H9 (cell line): ENCODE data around the gene LRCOL1. TPM values are rescaled to one million over a fixed set of nuclear protein-coding genes. Genes with fewer than 3 reads are reported as not detected.

Experiments used
- DNase-seq: peaks from one replicate; pipeline ENCODE4 v3.0.0-alpha.2; 2017
- H2AFZ ChIP-seq: one replicate; pipeline ENCODE4 v1.6.1; 2013; ENCODE audit warnings: mild to moderate bottlenecking, low read length, control low read depth, moderate library complexity
- H2AK5ac ChIP-seq: 2 replicates; pipeline ENCODE4 v1.6.1; 2013; ENCODE audit warnings: low read length, control low read depth, mixed read lengths; ENCODE audit not compliant: insufficient read length
- H2BK120ac ChIP-seq: one replicate; pipeline ENCODE4 v1.6.1; 2013; ENCODE audit warnings: low read depth, mild to moderate bottlenecking, low read length, control low read depth, inconsistent platforms; ENCODE audit not compliant: poor library complexity, severe bottlenecking
- H2BK12ac ChIP-seq: 2 replicates; pipeline ENCODE4 v1.6.1; 2013; ENCODE audit warnings: low read length, control low read depth, mixed read lengths, low read depth; ENCODE audit not compliant: insufficient read length
- H2BK15ac ChIP-seq: 2 replicates; pipeline ENCODE4 v1.6.1; 2013; ENCODE audit warnings: low read depth, low read length, control low read depth
- H2BK20ac ChIP-seq: one replicate; pipeline ENCODE4 v1.6.1; 2013; ENCODE audit warnings: low read depth, mild to moderate bottlenecking, low read length, control low read depth, inconsistent platforms; ENCODE audit not compliant: poor library complexity, severe bottlenecking
- H2BK5ac ChIP-seq: 2 replicates; pipeline ENCODE4 v1.6.1; 2013; ENCODE audit warnings: low read length, control low read depth, mixed read lengths; ENCODE audit not compliant: insufficient read length
- H3K14ac ChIP-seq: 2 replicates; pipeline ENCODE4 v1.6.1; 2013; ENCODE audit warnings: low read length, control low read depth; ENCODE audit not compliant: insufficient read depth
- H3K18ac ChIP-seq: 2 replicates; pipeline ENCODE4 v1.6.1; 2013; ENCODE audit warnings: low read depth, mild to moderate bottlenecking, mixed read lengths, low read length, control low read depth; ENCODE audit not compliant: insufficient read length
- H3K23ac ChIP-seq: 2 replicates; pipeline ENCODE4 v1.6.1; 2013; ENCODE audit warnings: low read length, control low read depth, mixed read lengths, low read depth; ENCODE audit not compliant: insufficient read length
- H3K23me2 ChIP-seq: 2 replicates; pipeline ENCODE4 v1.6.1; 2013; ENCODE audit warnings: low read depth, mild to moderate bottlenecking, mixed read lengths, low read length, control low read depth; ENCODE audit not compliant: insufficient read length, poor library complexity, severe bottlenecking
- H3K27ac ChIP-seq: 2 replicates; pipeline ENCODE4 v1.5.1; 2013; ENCODE audit warnings: low read length, control low read depth, mixed read lengths, low read depth; ENCODE audit not compliant: insufficient read length
- H3K27me3 ChIP-seq: 2 replicates; pipeline ENCODE4 v1.6.1; 2013; ENCODE audit warnings: low read length, control low read depth, inconsistent platforms; ENCODE audit not compliant: insufficient read depth
- H3K4ac ChIP-seq: 2 replicates; pipeline ENCODE4 v1.6.1; 2013; ENCODE audit warnings: low read depth, mild to moderate bottlenecking, control low read depth, inconsistent platforms, low read length, moderate library complexity
- H3K4me1 ChIP-seq: 2 replicates; pipeline ENCODE4 v1.6.1; 2013; ENCODE audit warnings: low read length, control low read depth, inconsistent platforms; ENCODE audit not compliant: insufficient read depth
- H3K4me2 ChIP-seq: 2 replicates; pipeline ENCODE4 v1.6.1; 2013; ENCODE audit warnings: low read length, control low read depth, mixed read lengths; ENCODE audit not compliant: insufficient read length, insufficient read depth
- H3K56ac ChIP-seq: 2 replicates; pipeline ENCODE4 v1.6.1; 2013; ENCODE audit warnings: low read depth, mild to moderate bottlenecking, mixed read lengths, low read length, control low read depth; ENCODE audit not compliant: insufficient read length
- H3K79me1 ChIP-seq: 2 replicates; pipeline ENCODE4 v1.6.1; 2013; ENCODE audit warnings: low read depth, mild to moderate bottlenecking, moderate library complexity, low read length, control low read depth, inconsistent platforms; ENCODE audit not compliant: insufficient read depth, poor library complexity, severe bottlenecking
- H3K79me2 ChIP-seq: 2 replicates; pipeline ENCODE4 v1.6.1; 2013; ENCODE audit warnings: low read length, control low read depth, inconsistent platforms; ENCODE audit not compliant: insufficient read depth
- H3K9ac ChIP-seq: 2 replicates; pipeline ENCODE4 v1.6.1; 2013; ENCODE audit warnings: low read length, control low read depth, mixed read lengths; ENCODE audit not compliant: insufficient read length; ENCODE audit errors: extremely low read depth
- H3K9me3 ChIP-seq: one replicate; pipeline ENCODE4 v1.6.1; 2013; ENCODE audit warnings: low read depth, low read length, inconsistent platforms; ENCODE audit not compliant: control insufficient read depth
- H3T11ph ChIP-seq: one replicate; pipeline ENCODE4 v1.6.1; 2013; ENCODE audit warnings: mild to moderate bottlenecking, low read length, control low read depth, inconsistent platforms
- H4K20me1 ChIP-seq: one replicate; pipeline ENCODE4 v1.6.1; 2013; ENCODE audit not compliant: control insufficient read depth, insufficient read length, insufficient read depth
- H4K5ac ChIP-seq: 2 replicates; pipeline ENCODE4 v1.6.1; 2013; ENCODE audit warnings: low read depth, mild to moderate bottlenecking, mixed read lengths, low read length, control low read depth; ENCODE audit not compliant: insufficient read length
- H4K8ac ChIP-seq: replicated peaks from 2 replicates; pipeline ENCODE4 v1.6.1; 2013; ENCODE audit warnings: low read length, control low read depth, mixed read lengths, low read depth; ENCODE audit not compliant: insufficient read length
- H4K91ac ChIP-seq: 2 replicates; pipeline ENCODE4 v1.6.1; 2013; ENCODE audit warnings: low read depth, mild to moderate bottlenecking, moderate library complexity, mixed read lengths, low read length, control low read depth; ENCODE audit not compliant: insufficient read length
- H3K27ac Mint-ChIP-seq, 3 experiments: 2 replicates in 2 of 3; 3 replicates in 1 of 3; pipeline ENCODE4 v1.8.0; 2020 to 2021; ENCODE audit warnings: mixed read lengths in 3 of 3, mild to moderate bottlenecking in 1 of 3, moderate library complexity in 1 of 3
- H3K27me3 Mint-ChIP-seq: 2 replicates; pipeline ENCODE4 v1.8.0; 2021; ENCODE audit warnings: low read depth, mild to moderate bottlenecking, moderate library complexity, mixed read lengths
- H3K36me3 Mint-ChIP-seq, 3 experiments: 2 replicates in 2 of 3; 3 replicates in 1 of 3; pipeline ENCODE4 v1.8.0; 2020 to 2021; ENCODE audit warnings: low read depth in 3 of 3, mixed read lengths in 3 of 3; ENCODE audit not compliant: insufficient read depth in 1 of 3
- H3K4me1 Mint-ChIP-seq, 2 experiments: 2 replicates each; pipeline ENCODE4 v1.8.0; 2020; ENCODE audit warnings: mixed read lengths in 2 of 2
- H3K4me3 Mint-ChIP-seq, 2 experiments: 2 replicates in 1 of 2; 3 replicates in 1 of 2; pipeline ENCODE4 v1.8.0; 2020 to 2021; ENCODE audit warnings: mild to moderate bottlenecking in 2 of 2, mixed read lengths in 2 of 2, moderate library complexity in 1 of 2
- H3K9me3 Mint-ChIP-seq, 2 experiments: 2 replicates in 1 of 2; 3 replicates in 1 of 2; pipeline ENCODE4 v1.8.0; 2020; ENCODE audit warnings: mild to moderate bottlenecking in 2 of 2, mixed read lengths in 2 of 2, moderate library complexity in 1 of 2
- CTCF ChIP-seq: fragments of 200-600 bp; sonication (generic); conservative IDR thresholded peaks from 3 replicates; pipeline ENCODE4 v1.8.0; 2021; ENCODE audit warnings: antibody characterized with exemption, mild to moderate bottlenecking
- WGBS: extraction: QIAGEN DNeasy Blood & Tissue Kit; methylation state at CpG from one replicate; pipeline ENCODE4 v1.1.7; 2013; ENCODE audit warnings: missing lambda C conversion rate, low lambda C conversion rate, mixed read lengths; ENCODE audit not compliant: insufficient read length; ENCODE audit errors: extremely low coverage; 5-methylcytosine and 5-hydroxymethylcytosine counted together
- total RNA-seq: library from RNA; stranded (reverse); gene quantifications from 2 replicates; pipeline ENCODE4 v1.2.1, GENCODE V29; 2021

LRCOL1 gene
- total RNA-seq, 1 experiment from 2014 or later, result not detected

DNA sequence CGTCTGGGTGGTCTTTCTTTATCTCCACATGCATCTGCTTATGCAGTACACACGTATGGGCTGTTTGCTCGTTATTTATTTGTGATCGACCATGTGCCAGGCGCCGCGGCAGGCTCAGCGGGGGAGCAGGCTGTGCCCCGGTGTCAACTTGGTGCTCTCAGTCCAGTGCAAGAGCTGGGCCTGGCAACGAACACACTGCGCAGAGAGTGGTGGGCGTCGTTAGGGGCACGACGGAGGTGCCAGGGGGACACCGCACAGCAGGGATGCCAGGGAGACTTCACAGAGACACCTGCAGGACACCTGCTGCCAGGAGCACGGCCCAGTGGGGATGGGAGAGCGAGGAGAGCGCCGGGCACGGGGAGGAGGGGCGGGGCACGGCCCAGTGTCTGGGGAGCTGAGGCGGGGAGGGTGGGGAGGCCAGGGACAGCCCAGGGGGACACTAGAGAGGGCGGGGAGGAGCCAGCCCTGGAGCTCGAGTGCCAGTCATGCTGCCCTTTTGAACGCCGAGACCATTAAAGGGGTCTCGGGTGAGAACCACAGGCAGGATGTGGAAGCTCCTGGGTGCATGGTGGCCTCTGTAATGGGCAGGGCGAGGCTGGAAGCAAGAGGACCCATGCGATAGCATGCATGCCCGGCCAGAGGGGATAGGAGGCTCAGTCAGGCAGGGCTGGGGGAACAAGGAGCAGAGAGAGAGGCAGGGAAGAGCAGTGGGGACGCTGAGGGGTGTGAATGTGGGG lies 652 bp upstream of the LRCOL1 start:
- Mint-ChIP-seq H3K9me3 (peaks cover 20 to 21% of the 10 kb centered on the region in 2 experiments), H3K4me3 (no peak overlapping the region), H3K27me3 (peaks cover 100% of the 10 kb centered on the region), H3K4me1 (no peaks in the 10 kb centered on the region), H3K36me3 (peaks cover 0 to 4% (median 3%) of the 10 kb centered on the region in 3 experiments; a peak in 3 of 7 replicates), H3K27ac (no peak overlapping the region)
- no peak overlapping the region for H3K4ac ChIP-seq
- no CpG with 5 or more reads among the region's 33 CpGs for WGBS
- no peak overlapping the region for H3K18ac ChIP-seq
- no peak for DNase-seq
- no peaks in the 10 kb centered on the region for H3K79me2 ChIP-seq
- H4K8ac ChIP-seq, result no peak overlapping the region
- H2BK15ac ChIP-seq, result no peak overlapping the region
- H3K14ac ChIP-seq, result no peak overlapping the region
- H2AFZ ChIP-seq, result no peak overlapping the region
- no peak overlapping the region for H2BK120ac ChIP-seq
- no peak overlapping the region for H4K5ac ChIP-seq
- no peak overlapping the region for H3K56ac ChIP-seq
- no peak overlapping the region for H2AK5ac ChIP-seq
- H3K27me3 ChIP-seq, result peaks cover 21% of the 10 kb centered on the region
- H3K4me2 ChIP-seq, result no peak overlapping the region
- no peaks in the 10 kb centered on the region for H4K20me1 ChIP-seq
- peaks cover 10% of the 10 kb centered on the region for H3K9me3 ChIP-seq
- no peaks in the 10 kb centered on the region for H3K79me1 ChIP-seq
- no peak overlapping the region for H2BK12ac ChIP-seq
- H3K9ac ChIP-seq, result no peak overlapping the region
- no peaks in the 10 kb centered on the region for H3K23me2 ChIP-seq
- no peak overlapping the region for H3K23ac ChIP-seq
- H3K4me1 ChIP-seq, result no peaks in the 10 kb centered on the region
- no peak overlapping the region for H2BK5ac ChIP-seq
- no peak overlapping the region for H3T11ph ChIP-seq
- no peak overlapping the region for H2BK20ac ChIP-seq
- no peak overlapping the region for H4K91ac ChIP-seq
- TF ChIP-seq CTCF, result no peak
- no peak overlapping the region for H3K27ac ChIP-seq
